Naive thymus-derived CD4-positive, alpha-beta T cell (primary cell): Measurements from ENCODE around the gene CNOT4. TPM values are rescaled to one million over a fixed set of nuclear protein-coding genes. Genes with fewer than 3 reads are reported as not detected.

ENCODE experiments used
- ATAC-seq: fragments of 150-1000 bp; cut with Tn5 transposase; 2 replicates; pipeline ENCODE4 v1.10.0; 2021; ENCODE audit warnings: mild to moderate bottlenecking, moderate library complexity
- CTCF ChIA-PET: fragments of 350-600 bp; sonication (Branson Sonifier 250); formaldehyde crosslinking; loops from one replicate; lab custom pipeline; 2021; ENCODE audit warnings: antibody characterized with exemption; lab: Charles Lee
- POLR2A ChIA-PET: fragments of 350-600 bp; sonication (Branson Sonifier 250); formaldehyde crosslinking; loops from one replicate; lab custom pipeline; 2021; ENCODE audit warnings: antibody characterized with exemption, inconsistent platforms; lab: Charles Lee
- DNase-seq, 9 donors: peaks; one replicate each; pipeline versions ENCODE4 v3.0.0 to v3.0.0-alpha.2; 2020 to 2022; ENCODE audit warnings: mixed read lengths in 1 of 9
- H3K27ac ChIP-seq: one replicate; pipeline ENCODE4 v1.7.0; 2013; ENCODE audit warnings: mild to moderate bottlenecking, low read depth, low read length, moderate library complexity
- H3K27me3 ChIP-seq, 2 donors: one replicate each; pipeline ENCODE4 v1.7.0; 2013; ENCODE audit warnings: low read length in 2 of 2, mild to moderate bottlenecking in 2 of 2, moderate library complexity in 2 of 2; ENCODE audit not compliant: control insufficient read depth in 2 of 2, insufficient read depth in 2 of 2
- H3K36me3 ChIP-seq, 3 experiments: 1 replicate in 2 of 3; 2 replicates in 1 of 3; pipeline ENCODE4 v1.7.0; 2013; ENCODE audit warnings: low read length in 3 of 3, mild to moderate bottlenecking in 3 of 3, moderate library complexity in 1 of 3; ENCODE audit not compliant: insufficient read depth in 3 of 3, control insufficient read depth in 2 of 3
- H3K4me1 ChIP-seq, 2 donors: one replicate each; pipeline ENCODE4 v1.7.0; 2013; ENCODE audit warnings: low read length in 2 of 2, mild to moderate bottlenecking in 2 of 2, moderate library complexity in 1 of 2; ENCODE audit not compliant: control insufficient read depth in 2 of 2, insufficient read depth in 2 of 2
- H3K4me3 ChIP-seq: 2 replicates; pipeline ENCODE4 v1.7.0; 2013; ENCODE audit warnings: mild to moderate bottlenecking, low read length
- H3K9me3 ChIP-seq, 3 experiments: 1 replicate in 2 of 3; 2 replicates in 1 of 3; pipeline ENCODE4 v1.7.0; 2013; ENCODE audit warnings: low read length in 3 of 3; ENCODE audit not compliant: control insufficient read depth in 2 of 3
- H3K27ac Mint-ChIP-seq, 9 donors: one replicate each; pipeline ENCODE4 v1.8.0; 2020 to 2022; ENCODE audit warnings: mixed read lengths in 9 of 9, mild to moderate bottlenecking in 8 of 9, moderate library complexity in 5 of 9, inconsistent platforms in 2 of 9
- H3K27me3 Mint-ChIP-seq, 5 donors: one replicate each; pipeline ENCODE4 v1.8.0; 2021 to 2022; ENCODE audit warnings: mixed read lengths in 5 of 5, mild to moderate bottlenecking in 1 of 5
- H3K36me3 Mint-ChIP-seq, 5 donors: one replicate each; pipeline ENCODE4 v1.8.0; 2020 to 2022; ENCODE audit warnings: mixed read lengths in 5 of 5, mild to moderate bottlenecking in 3 of 5, inconsistent platforms in 1 of 5
- H3K4me1 Mint-ChIP-seq, 7 donors: one replicate each; pipeline ENCODE4 v1.8.0; 2020 to 2022; ENCODE audit warnings: mixed read lengths in 7 of 7, mild to moderate bottlenecking in 3 of 7, inconsistent platforms in 1 of 7
- H3K4me3 Mint-ChIP-seq, 10 donors: one replicate each; pipeline ENCODE4 v1.8.0; 2020 to 2022; ENCODE audit warnings: mild to moderate bottlenecking in 10 of 10, mixed read lengths in 10 of 10, moderate library complexity in 6 of 10, inconsistent platforms in 2 of 10
- H3K9me3 Mint-ChIP-seq, 11 donors: one replicate each; pipeline ENCODE4 v1.8.0; 2020 to 2022; ENCODE audit warnings: mixed read lengths in 11 of 11, mild to moderate bottlenecking in 4 of 11, inconsistent platforms in 1 of 11, moderate library complexity in 1 of 11
- intact Hi-C, 2 donors: fragments of 100-400 bp; cut with micrococcal nuclease; formaldehyde crosslinking; loops; one replicate each; pipeline ENCODE4 v1.15.1; 2023
- polyA plus RNA-seq, 2 donors: library from polyadenylated mRNA; unstranded; fragments of 300-500 nt; fragmentation: Illumina TruSeq; gene quantifications; one replicate each; pipeline ENCODE4 v1.2.3, GENCODE V29; 2021
- total RNA-seq, 6 experiments: library from RNA in 5 of 6; stranded (reverse) in 5 of 6; gene quantifications; 1 replicate in 5 of 6; 2 replicates in 1 of 6; pipeline ENCODE4 v1.2.3 and lab custom pipeline; 2021 to 2026

CNOT4 gene
- total and polyA plus RNA-seq, 7 experiments from 2014 or later, result 15.5 to 39.4 (median 36.3) TPM

DNA sequence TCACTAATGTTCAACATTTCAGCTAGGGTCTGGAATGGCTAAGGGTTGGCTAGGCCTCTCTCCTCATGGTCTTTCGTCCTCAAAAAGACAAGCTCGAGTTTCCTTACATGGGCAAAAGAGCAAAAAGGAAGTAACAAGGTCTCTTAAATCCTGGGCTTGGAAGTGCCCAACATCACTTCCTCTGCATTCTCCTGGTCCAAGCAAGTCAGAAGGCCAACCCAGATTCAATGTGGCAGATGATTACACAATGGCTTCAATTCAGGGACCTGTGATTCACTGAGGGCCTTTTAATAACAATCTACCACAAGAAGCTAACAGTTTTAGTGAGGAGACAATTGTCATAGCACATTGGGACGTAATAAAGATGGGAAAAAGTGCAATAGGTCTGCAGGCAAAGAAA is 43.4 kb upstream of the CNOT4 start:
- no peak for ATAC-seq
- Histone ChIP-seq H3K4me1 (no peaks in the 10 kb centered on the region), H3K27ac (no peak overlapping the region), H3K27me3 (no peaks in the 10 kb centered on the region), H3K36me3 (peaks cover 0 to 6% (median 0%) of the 10 kb centered on the region in 3 experiments), H3K4me3 (no peak overlapping the region), H3K9me3 (no peaks in the 10 kb centered on the region)
- peaks cover 0 to 6% (median 3%) of the 10 kb centered on the region in 5 donors for H3K27me3 Mint-ChIP-seq
- no peaks in the 10 kb centered on the region for H3K9me3 Mint-ChIP-seq
- peak overlapping the region in 1 of 10 donors; percentile 1 for H3K4me3 Mint-ChIP-seq
- no peak for DNase-seq
- H3K4me1 Mint-ChIP-seq, result peaks cover 0 to 5% (median 5%) of the 10 kb centered on the region in 7 donors
- no peak overlapping the region for H3K27ac Mint-ChIP-seq
- H3K36me3 Mint-ChIP-seq, result no peaks in the 10 kb centered on the region
- ChIA-PET CTCF (interaction anchor here (0.7 kb wide), 1 partner anchor 273 kb away, joined by 3 read pairs; no protein-coding TSS in a partner anchor), POLR2A (interaction anchor here (0.8 kb wide), 1 partner anchor 42 kb away, joined by 4 read pairs; no protein-coding TSS in a partner anchor)
- intact Hi-C loops, result loop anchor here in 1 of 2 donors (10.0 kb wide), 1 partner anchor 689 kb away; no protein-coding TSS in a partner anchor

DNA sequence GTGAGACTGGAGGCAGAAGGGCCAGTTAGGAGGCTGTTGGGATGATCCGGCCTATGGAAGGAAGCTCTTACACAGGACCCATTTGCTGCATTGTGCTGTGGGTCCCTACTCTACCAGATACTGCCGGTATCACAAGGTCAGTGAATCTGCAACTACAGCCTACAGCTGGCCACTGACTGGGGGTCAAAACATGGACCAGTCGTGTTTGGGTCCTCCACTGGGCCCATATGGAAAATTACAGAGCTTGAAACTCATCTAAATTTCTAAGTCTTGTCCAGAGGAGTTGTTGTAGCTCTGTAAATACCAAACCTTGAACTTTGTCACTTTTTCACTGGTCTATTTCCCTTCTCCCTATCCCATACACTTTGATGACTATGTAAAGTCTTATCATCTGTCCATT is 42.2 kb upstream of the CNOT4 start:
- no peaks in the 10 kb centered on the region for H3K27me3 ChIP-seq
- intact Hi-C loops, result loop anchor here in 1 of 2 donors (10.0 kb wide), 1 partner anchor 687 kb away; no protein-coding TSS in a partner anchor
- ATAC-seq, result no peak
- H3K27ac Mint-ChIP-seq, result no peak overlapping the region
- H3K36me3 ChIP-seq, result no peaks in the 10 kb centered on the region
- no peaks in the 10 kb centered on the region for H3K9me3 ChIP-seq
- H3K27me3 Mint-ChIP-seq, result peaks cover 0 to 14% (median 3%) of the 10 kb centered on the region in 5 donors
- H3K4me3 Mint-ChIP-seq, result no peak overlapping the region
- H3K4me1 Mint-ChIP-seq, result peaks cover 0 to 5% (median 5%) of the 10 kb centered on the region in 7 donors
- DNase-seq, result no peak
- H3K4me3 ChIP-seq, result no peak overlapping the region
- no peaks in the 10 kb centered on the region for H3K4me1 ChIP-seq
- H3K36me3 Mint-ChIP-seq, result no peaks in the 10 kb centered on the region
- ChIA-PET POLR2A (interaction anchor here (1.2 kb wide), 1 partner anchor 42 kb away, joined by 4 read pairs; the partner anchor contains the start of gene CNOT4), CTCF (interaction anchor here (0.6 kb wide), 2 partner anchors 64 to 848 kb away, joined by 3 read pairs; no protein-coding TSS in a partner anchor)
- H3K9me3 Mint-ChIP-seq, result no peaks in the 10 kb centered on the region
- H3K27ac ChIP-seq, result no peak overlapping the region

DNA sequence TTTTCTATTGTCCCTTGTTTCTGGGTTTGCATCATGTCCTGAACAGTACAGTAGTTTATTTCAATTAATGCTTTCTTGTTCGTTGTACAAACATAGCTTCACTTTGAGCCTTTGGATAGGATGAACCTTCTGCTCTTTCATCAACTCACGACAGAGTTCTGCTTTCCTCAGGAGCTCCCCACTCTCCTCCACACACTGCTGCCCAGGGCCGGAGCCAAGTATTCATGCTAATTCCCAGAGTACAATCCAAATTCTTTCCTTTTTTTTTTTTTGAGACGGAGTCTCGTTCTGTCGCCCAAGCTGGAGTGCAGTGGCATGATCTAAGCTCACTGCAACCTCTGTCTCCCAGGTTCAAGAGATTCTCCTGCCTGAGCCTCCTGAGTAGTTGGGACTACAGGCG is 40.3 kb upstream of the CNOT4 start:
- H3K4me3 Mint-ChIP-seq, result no peak overlapping the region
- ATAC-seq, result no peak
- ChIA-PET CTCF (no interaction called here), POLR2A (interaction anchor here (0.6 kb wide), 1 partner anchor 315 kb away, joined by 3 read pairs; no protein-coding TSS in a partner anchor)
- Histone ChIP-seq H3K4me3 (no peak overlapping the region), H3K27me3 (no peaks in the 10 kb centered on the region), H3K27ac (no peak overlapping the region), H3K4me1 (no peaks in the 10 kb centered on the region), H3K9me3 (no peaks in the 10 kb centered on the region), H3K36me3 (no peaks in the 10 kb centered on the region)
- H3K9me3 Mint-ChIP-seq, result peaks cover 0 to 2% (median 0%) of the 10 kb centered on the region in 11 donors
- intact Hi-C loops, result loop anchor here in 1 of 2 donors (10.0 kb wide), 1 partner anchor 685 kb away; no protein-coding TSS in a partner anchor
- DNase-seq, result no peak
- H3K4me1 Mint-ChIP-seq, result no peaks in the 10 kb centered on the region
- peaks cover 0 to 12% (median 3%) of the 10 kb centered on the region in 5 donors for H3K27me3 Mint-ChIP-seq
- peaks cover 0 to 5% (median 0%) of the 10 kb centered on the region in 5 donors for H3K36me3 Mint-ChIP-seq
- H3K27ac Mint-ChIP-seq, result no peak overlapping the region

DNA sequence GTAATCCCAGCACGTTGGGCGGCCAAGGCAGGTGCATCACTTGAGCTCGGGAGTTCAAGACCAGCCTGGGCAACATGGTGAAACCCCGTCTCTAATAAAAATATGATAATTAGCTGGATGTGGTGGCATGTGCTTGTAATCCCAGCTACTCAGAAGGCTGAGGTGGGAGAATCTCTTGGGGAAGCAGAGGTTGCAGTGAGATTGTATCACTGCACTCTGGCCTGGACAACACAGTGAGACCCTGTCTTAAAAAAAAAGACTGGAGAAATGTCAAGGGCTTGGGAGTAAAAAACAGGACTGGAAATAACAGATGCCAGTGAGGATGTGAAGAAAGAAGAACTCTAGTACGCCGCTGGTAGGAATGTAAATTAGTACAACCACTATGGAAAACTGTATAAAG is 31.1 kb upstream of the CNOT4 start:
- Histone ChIP-seq H3K27ac (no peak overlapping the region), H3K9me3 (no peaks in the 10 kb centered on the region), H3K4me3 (no peak overlapping the region), H3K36me3 (no peaks in the 10 kb centered on the region), H3K27me3 (no peaks in the 10 kb centered on the region), H3K4me1 (no peaks in the 10 kb centered on the region)
- DNase-seq (no peak), ATAC-seq (no peak)
- Mint-ChIP-seq H3K4me1 (no peaks in the 10 kb centered on the region), H3K36me3 (no peaks in the 10 kb centered on the region), H3K27me3 (peaks cover 4 to 21% (median 10%) of the 10 kb centered on the region in 5 donors), H3K9me3 (no peaks in the 10 kb centered on the region), H3K4me3 (no peak overlapping the region), H3K27ac (no peak overlapping the region)
- ChIA-PET POLR2A (no interaction called here), CTCF (no interaction called here)
- intact Hi-C loops, result no loop called here

DNA sequence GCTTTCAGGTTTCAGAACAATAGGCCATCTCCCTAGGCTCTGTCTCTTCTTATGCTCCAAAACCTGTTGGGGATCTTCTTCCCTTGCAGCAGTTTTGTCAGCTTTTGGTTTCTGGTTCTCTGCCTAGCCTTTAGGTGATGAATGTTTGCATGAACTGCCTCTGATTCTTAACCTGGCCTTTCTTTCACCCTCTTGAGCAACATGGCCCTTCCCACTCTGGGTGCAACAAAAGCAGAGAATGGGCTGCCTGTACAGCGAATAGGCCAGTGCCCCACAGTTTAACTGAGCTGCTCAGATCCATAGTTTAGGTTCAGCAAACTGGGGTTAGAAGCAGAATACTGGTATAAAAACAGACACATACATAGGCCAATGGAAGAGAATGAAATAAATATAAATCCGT is 29.7 kb upstream of the CNOT4 start:
- Histone ChIP-seq H3K27ac (no peak overlapping the region), H3K4me1 (no peaks in the 10 kb centered on the region), H3K4me3 (no peak overlapping the region), H3K27me3 (no peaks in the 10 kb centered on the region), H3K36me3 (no peaks in the 10 kb centered on the region), H3K9me3 (no peaks in the 10 kb centered on the region)
- H3K27ac Mint-ChIP-seq, result no peak overlapping the region
- CTCF ChIA-PET, result no interaction called here
- no peaks in the 10 kb centered on the region for H3K4me1 Mint-ChIP-seq
- no peaks in the 10 kb centered on the region for H3K36me3 Mint-ChIP-seq
- intact Hi-C loops, result no loop called here
- H3K4me3 Mint-ChIP-seq, result no peak overlapping the region
- no peaks in the 10 kb centered on the region for H3K9me3 Mint-ChIP-seq
- peaks cover 5 to 25% (median 10%) of the 10 kb centered on the region in 5 donors for H3K27me3 Mint-ChIP-seq
- no peak for ATAC-seq
- no peak for DNase-seq
- POLR2A ChIA-PET, result interaction anchor here (0.7 kb wide), 1 partner anchor 143 kb away, joined by 5 read pairs; no protein-coding TSS in a partner anchor

DNA sequence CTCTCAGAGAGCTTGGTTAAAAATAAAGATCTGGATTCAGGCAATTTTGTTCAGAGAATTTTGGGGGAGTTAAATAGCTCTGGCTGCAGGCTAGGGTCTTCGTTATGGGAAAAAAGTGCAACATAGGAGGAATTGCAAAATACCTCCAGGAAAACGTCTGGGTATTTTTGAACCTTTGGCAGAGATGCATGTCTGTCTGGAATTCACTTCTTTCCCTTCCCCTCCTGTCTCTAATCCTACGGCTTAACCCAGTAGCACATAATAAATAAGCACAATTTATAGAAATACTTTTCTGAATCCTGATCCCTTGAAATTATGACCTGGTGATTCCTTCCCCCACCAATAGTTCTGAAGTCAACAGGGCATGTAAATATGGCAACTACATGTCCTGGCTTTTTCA is 28.5 kb upstream of the CNOT4 start:
- Mint-ChIP-seq H3K4me1 (no peaks in the 10 kb centered on the region), H3K36me3 (no peaks in the 10 kb centered on the region), H3K27me3 (peaks cover 5 to 26% (median 15%) of the 10 kb centered on the region in 5 donors), H3K27ac (no peak overlapping the region), H3K4me3 (no peak overlapping the region), H3K9me3 (no peaks in the 10 kb centered on the region)
- Histone ChIP-seq H3K4me1 (no peaks in the 10 kb centered on the region), H3K36me3 (no peaks in the 10 kb centered on the region), H3K9me3 (no peaks in the 10 kb centered on the region), H3K27ac (no peak overlapping the region), H3K4me3 (no peak overlapping the region), H3K27me3 (no peaks in the 10 kb centered on the region)
- ChIA-PET POLR2A (no interaction called here), CTCF (interaction anchor here (0.5 kb wide), 1 partner anchor 16 kb away, joined by 3 read pairs; no protein-coding TSS in a partner anchor)
- DNase-seq, result no peak
- intact Hi-C loops, result no loop called here
- no peak for ATAC-seq

DNA sequence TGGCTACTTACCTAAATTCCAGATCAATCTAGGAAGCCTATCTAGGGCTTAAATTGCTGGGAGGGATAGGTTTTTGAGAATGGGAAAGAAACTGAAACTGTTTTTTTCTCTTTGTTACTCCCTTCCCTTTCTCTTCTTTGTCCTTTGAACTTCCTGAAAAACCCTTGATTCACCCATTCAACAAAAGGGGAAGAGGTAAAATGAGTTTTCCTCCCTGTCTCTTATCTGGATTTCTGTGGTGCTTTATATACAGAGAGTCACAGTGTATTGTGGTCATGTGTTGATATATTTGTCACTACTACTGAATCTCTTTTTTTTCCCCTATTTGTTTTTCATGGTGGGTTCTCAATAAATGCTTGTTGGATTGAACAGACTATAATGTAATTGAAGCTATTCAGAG is 28.0 kb upstream of the CNOT4 start:
- DNase-seq (no peak), ATAC-seq (peak; percentile 48)
- no peak overlapping the region for H3K4me3 ChIP-seq
- no peaks in the 10 kb centered on the region for H3K27me3 ChIP-seq
- peaks cover 5 to 28% (median 15%) of the 10 kb centered on the region in 5 donors for H3K27me3 Mint-ChIP-seq
- H3K4me1 Mint-ChIP-seq, result no peaks in the 10 kb centered on the region
- ChIA-PET CTCF (interaction anchor here (0.5 kb wide), 1 partner anchor 16 kb away, joined by 3 read pairs; no protein-coding TSS in a partner anchor), POLR2A (no interaction called here)
- no peaks in the 10 kb centered on the region for H3K36me3 Mint-ChIP-seq
- H3K9me3 Mint-ChIP-seq, result no peaks in the 10 kb centered on the region
- no peak overlapping the region for H3K4me3 Mint-ChIP-seq
- no peak overlapping the region for H3K27ac Mint-ChIP-seq
- H3K27ac ChIP-seq, result no peak overlapping the region
- intact Hi-C loops, result no loop called here
- H3K9me3 ChIP-seq, result no peaks in the 10 kb centered on the region
- no peaks in the 10 kb centered on the region for H3K4me1 ChIP-seq
- no peaks in the 10 kb centered on the region for H3K36me3 ChIP-seq
